H1 (cell line): ENCODE results near the gene ARRB1. TPM values are rescaled to one million over a fixed set of nuclear protein-coding genes. Genes with fewer than 3 reads are reported as not detected.

Experiments
- CTCF ChIA-PET: fragments of 300-600 bp; sonication (Branson Sonifier 250); formaldehyde crosslinking; loops from one replicate; lab custom pipeline; 2021; ENCODE audit not compliant: partially characterized antibody; lab: Charles Lee
- POLR2A ChIA-PET: fragments of 300-600 bp; sonication (Branson Sonifier 250); formaldehyde crosslinking; loops from one replicate; lab custom pipeline; 2021; ENCODE audit warnings: inconsistent platforms; ENCODE audit not compliant: partially characterized antibody; lab: Charles Lee
- DNase-seq, 2 experiments: peaks; one replicate each; pipeline versions ENCODE4 v3.0.0 to v3.0.0-alpha.2; 2010 to 2022; ENCODE audit warnings: low spot score in 2 of 2, low read depth in 1 of 2, mixed read lengths in 1 of 2
- FAIRE-seq: peaks from 2 replicates; lab custom pipeline; 2011; peaks lifted over from hg19 to GRCh38; lab: Jason Lieb, UNC
- H2AFZ ChIP-seq: 2 replicates; pipeline ENCODE4 v1.8.1; 2012; ENCODE audit warnings: low read length, inconsistent platforms
- H2AK5ac ChIP-seq: 2 replicates; pipeline ENCODE4 v1.6.1; 2013; ENCODE audit warnings: low read depth, low read length
- H2BK120ac ChIP-seq: replicated peaks from 2 replicates; pipeline ENCODE3; 2013; ENCODE audit warnings: low read depth, low read length, inconsistent platforms
- H2BK12ac ChIP-seq: 2 replicates; pipeline ENCODE4 v1.6.1; 2013; ENCODE audit warnings: low read depth, low read length
- H2BK15ac ChIP-seq: 2 replicates; pipeline ENCODE4 v1.6.1; 2013; ENCODE audit warnings: low read length
- H2BK20ac ChIP-seq: 2 replicates; pipeline ENCODE4 v1.6.1; 2013; ENCODE audit warnings: low read length
- H2BK5ac ChIP-seq: 2 replicates; pipeline ENCODE4 v1.6.1; 2013; ENCODE audit warnings: low read depth, low read length
- H3K14ac ChIP-seq: 2 replicates; pipeline ENCODE4 v1.6.1; 2013; ENCODE audit warnings: inconsistent platforms; ENCODE audit not compliant: insufficient read length
- H3K18ac ChIP-seq: 2 replicates; pipeline ENCODE4 v1.6.1; 2013; ENCODE audit warnings: low read length; ENCODE audit errors: extremely low read depth
- H3K23ac ChIP-seq: 2 replicates; pipeline ENCODE4 v1.6.1; 2013; ENCODE audit warnings: inconsistent platforms; ENCODE audit not compliant: insufficient read length
- H3K23me2 ChIP-seq: 2 replicates; pipeline ENCODE4 v1.6.1; 2013; ENCODE audit warnings: low read depth, low read length
- H3K27ac ChIP-seq: 2 replicates; pipeline ENCODE4 v1.6.1; 2011; ENCODE audit warnings: low read depth, low read length, inconsistent platforms
- H3K27me3 ChIP-seq, 4 experiments: replicated peaks in 1 of 4; 1 replicate in 1 of 4; 2 replicates in 3 of 4; pipeline versions ENCODE4 v1.6.1 to v1.8.1; 2011 to 2013; ENCODE audit warnings: low read length in 3 of 4, mild to moderate bottlenecking in 3 of 4, inconsistent platforms in 2 of 4, mixed read lengths in 2 of 4, moderate library complexity in 1 of 4; ENCODE audit not compliant: control insufficient read depth in 3 of 4, insufficient read depth in 3 of 4; ENCODE audit errors: extremely low read depth in 1 of 4
- H3K36me3 ChIP-seq, 4 experiments: 2 replicates each; pipeline versions ENCODE4 v1.6.1 to v1.8.1; 2011 to 2013; ENCODE audit warnings: mild to moderate bottlenecking in 4 of 4, low read length in 3 of 4, moderate library complexity in 2 of 4, control low read depth in 1 of 4, inconsistent platforms in 1 of 4; ENCODE audit not compliant: insufficient read depth in 4 of 4, control insufficient read depth in 2 of 4
- H3K4ac ChIP-seq: replicated peaks from 2 replicates; pipeline ENCODE3; 2013; ENCODE audit warnings: low read length, low read depth, mixed read lengths, inconsistent platforms; ENCODE audit not compliant: insufficient read length
- H3K4me1 ChIP-seq, 4 experiments: replicated peaks in 1 of 4; 1 replicate in 1 of 4; 2 replicates in 3 of 4; pipeline versions ENCODE4 v1.6.1 to v1.8.1; 2011 to 2013; ENCODE audit warnings: low read length in 3 of 4, inconsistent platforms in 2 of 4, mixed read lengths in 1 of 4; ENCODE audit not compliant: insufficient read depth in 4 of 4, control insufficient read depth in 3 of 4
- H3K4me2 ChIP-seq, 2 experiments: 2 replicates each; pipeline versions ENCODE4 v1.6.1 to v1.8.1; 2011 to 2013; ENCODE audit warnings: low read depth in 2 of 2, low read length in 2 of 2, control low read depth in 1 of 2, inconsistent platforms in 1 of 2, mild to moderate bottlenecking in 1 of 2; ENCODE audit not compliant: insufficient read depth in 1 of 2
- H3K4me3 ChIP-seq, 4 experiments: fragments of 200-600, 300-600 bp in 1 of 4; sonication (generic), shearing (Covaris generic), sonication (Bioruptor Twin) in 1 of 4; 2 replicates each; pipeline versions ENCODE4 v1.5.1 to v1.8.1; 2011 to 2016; ENCODE audit warnings: low read length in 4 of 4, low read depth in 3 of 4, control low read depth in 2 of 4, inconsistent platforms in 2 of 4, mild to moderate bottlenecking in 2 of 4, mixed read lengths in 1 of 4, moderate library complexity in 1 of 4; ENCODE audit not compliant: insufficient read depth in 2 of 4; ENCODE audit errors: extremely low read depth in 1 of 4
- H3K56ac ChIP-seq: replicated peaks from 2 replicates; pipeline ENCODE3; 2013; ENCODE audit warnings: low read depth, mild to moderate bottlenecking, mixed read lengths, low read length, inconsistent platforms; ENCODE audit not compliant: insufficient read length
- H3K79me1 ChIP-seq: 2 replicates; pipeline ENCODE4 v1.6.1; 2013; ENCODE audit warnings: low read depth, low read length, control low read depth
- H3K79me2 ChIP-seq, 2 experiments: 2 replicates each; pipeline versions ENCODE4 v1.6.1 to v1.8.1; 2012 to 2013; ENCODE audit warnings: low read length in 2 of 2, mild to moderate bottlenecking in 2 of 2, inconsistent platforms in 1 of 2; ENCODE audit not compliant: insufficient read depth in 2 of 2, control insufficient read depth in 1 of 2
- H3K9ac ChIP-seq, 4 experiments: replicated peaks in 1 of 4; 1 replicate in 1 of 4; 2 replicates in 3 of 4; pipeline versions ENCODE4 v1.6.1 to v1.8.1; 2011 to 2013; ENCODE audit warnings: low read depth in 3 of 4, low read length in 3 of 4, control low read depth in 2 of 4, mild to moderate bottlenecking in 2 of 4, moderate library complexity in 2 of 4, inconsistent platforms in 1 of 4; ENCODE audit errors: extremely low read depth in 1 of 4
- H3K9me3 ChIP-seq, 2 experiments: 2 replicates each; pipeline versions ENCODE4 v1.6.1 to v1.8.1; 2012 to 2013; ENCODE audit warnings: mild to moderate bottlenecking in 2 of 2, moderate library complexity in 2 of 2, control low read depth in 1 of 2, inconsistent platforms in 1 of 2, low read depth in 1 of 2, low read length in 1 of 2, mixed read lengths in 1 of 2; ENCODE audit not compliant: insufficient read depth in 2 of 2
- H4K20me1 ChIP-seq, 2 experiments: replicated peaks in 1 of 2; 2 replicates each; pipeline versions ENCODE3 to v1.8.1; 2011 to 2013; ENCODE audit warnings: inconsistent platforms in 2 of 2, low read length in 2 of 2, mild to moderate bottlenecking in 1 of 2; ENCODE audit not compliant: insufficient read depth in 2 of 2, control insufficient read depth in 1 of 2
- H4K5ac ChIP-seq: 2 replicates; pipeline ENCODE4 v1.6.1; 2013; ENCODE audit warnings: low read length, low read depth, mixed read lengths, inconsistent platforms; ENCODE audit not compliant: insufficient read length
- H4K8ac ChIP-seq: 2 replicates; pipeline ENCODE4 v1.8.0; 2013; ENCODE audit warnings: mild to moderate bottlenecking, moderate library complexity, low read length, inconsistent platforms; ENCODE audit not compliant: insufficient read depth; ENCODE audit errors: extremely low read depth
- H4K91ac ChIP-seq: replicated peaks from 2 replicates; pipeline ENCODE3; 2013; ENCODE audit warnings: low read length, mixed read lengths, inconsistent platforms; ENCODE audit not compliant: insufficient read length
- CBX8 ChIP-seq: fragments of 300-800, 300-1000 bp; sonication (generic); IDR thresholded peaks from 2 replicates; pipeline ENCODE4 v1.7.1; 2016; ENCODE audit warnings: low read depth, low read length, borderline replicate concordance
- GABPA ChIP-seq: IDR thresholded peaks from 2 replicates; pipeline ENCODE4 v1.6.1; 2011; ENCODE audit warnings: mild to moderate bottlenecking, low read length, moderate library complexity, borderline replicate concordance; ENCODE audit not compliant: insufficient read depth
- KDM5A ChIP-seq: fragments of 200-600 bp; IDR thresholded peaks from 2 replicates; pipeline ENCODE4 v1.7.1; 2012; ENCODE audit warnings: mild to moderate bottlenecking, low read length, inconsistent platforms, mixed read lengths
- NRF1 ChIP-seq: IDR thresholded peaks from 2 replicates; pipeline ENCODE4 v1.6.1; 2011; ENCODE audit warnings: mild to moderate bottlenecking, low read depth, low read length, improper control_type of control experiment
- SIRT6 ChIP-seq: IDR thresholded peaks from one replicate; pipeline ENCODE4 v1.7.1; 2012; ENCODE audit warnings: low read length, inconsistent platforms
- WGBS, 2 experiments: shearing (Covaris generic) in 1 of 2; methylation state at CpG; one replicate each; pipeline versions ENCODE4 v1.1.6 to v1.1.7; 2013 to 2015; ENCODE audit warnings: low lambda C conversion rate in 2 of 2, mixed read lengths in 2 of 2, inconsistent platforms in 1 of 2, low coverage in 1 of 2, missing lambda C conversion rate in 1 of 2; ENCODE audit not compliant: insufficient replicate concordance in 2 of 2, insufficient coverage in 1 of 2, insufficient read length in 1 of 2; ENCODE audit errors: extremely low coverage in 1 of 2, missing lambda C conversion rate in 1 of 2; 5-methylcytosine and 5-hydroxymethylcytosine counted together
- polyA plus RNA-seq, 7 experiments: library from polyadenylated mRNA; depleted of rRNA in 3 of 7; stranded (reverse) in 5 of 7; unstranded in 2 of 7; fragments of >200 nt in 5 of 7; fragments of 200-250 nt in 2 of 7; gene quantifications; 1 replicate in 5 of 7; 2 replicates in 1 of 7; 4 replicates in 1 of 7; pipeline versions ENCODE4 v1.2.1 to v1.2.3, GENCODE V29; 2011 to 2013; ENCODE audit warnings: missing spikeins in 2 of 7, mixed read lengths in 2 of 7
- total RNA-seq: library from RNA; stranded (reverse); fragmentation: NEBNext Ultra II Directional; extraction: Animal tissue kit (Norgen Biotek cat#: 25700); gene quantifications from 2 replicates; pipeline ENCODE4 v1.2.1, GENCODE V29; 2021
- TF ChIP-seq, protein P1 (sequence below): IDR thresholded peaks from 2 replicates; pipeline ENCODE4 v1.6.1; 2011; ENCODE audit warnings: low read length, improper control_type of control experiment

The ARRB1 gene
- total and polyA plus RNA-seq, 2 of the 8 experiments (the other 6 are each of a cell fraction or from before 2014, with no cell fraction given): 9.4 to 31.8 TPM

DNA sequence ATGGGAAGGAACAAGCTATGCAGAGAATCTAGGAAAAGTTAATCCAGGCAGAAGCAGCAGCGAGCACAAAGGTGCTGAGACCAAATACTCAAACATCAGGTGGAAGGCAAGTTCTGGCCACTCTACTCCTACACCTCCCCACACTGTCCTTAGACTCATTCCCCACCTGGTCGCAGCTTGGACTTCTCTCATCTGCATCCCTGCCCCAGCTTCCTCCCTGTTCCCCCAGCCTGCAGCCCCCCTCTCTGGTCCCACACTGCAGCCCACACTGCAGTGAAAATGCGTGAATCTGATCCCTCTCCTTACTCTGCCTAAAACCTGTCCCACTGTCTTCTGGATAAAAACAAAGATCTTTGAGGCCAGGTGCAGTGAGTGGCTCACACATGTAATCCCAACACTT is 101.8 kb downstream of the ARRB1 start:
- no peak overlapping the region for H2BK20ac ChIP-seq
- no peaks in the 10 kb centered on the region for H3K4me1 ChIP-seq
- H4K91ac ChIP-seq: no peak overlapping the region
- no peak overlapping the region for H3K23ac ChIP-seq
- WGBS, 2 experiments: 79% methylated on average over 3 of the region's 3 CpGs; no CpG with 5 or more reads in 1 of the 2 experiments
- CTCF ChIA-PET: interaction anchor here (0.6 to 34.9 kb wide), 24 partner anchors 14 to 1238 kb away, joined by 3 to 952 read pairs (median 4); partner anchors contain the start of genes SLCO2B1 and TPBGL
- H2BK120ac ChIP-seq: no peak overlapping the region
- H3K4me3 ChIP-seq: no peak overlapping the region
- no peak overlapping the region for H3K18ac ChIP-seq
- no peaks in the 10 kb centered on the region for H4K20me1 ChIP-seq
- H2BK12ac ChIP-seq: 0 out of 2 replicates have a peak overlapping the region, but pooled peaks have one; percentile 20
- no peaks in the 10 kb centered on the region for H3K23me2 ChIP-seq
- TF ChIP-seq, protein P1, sequence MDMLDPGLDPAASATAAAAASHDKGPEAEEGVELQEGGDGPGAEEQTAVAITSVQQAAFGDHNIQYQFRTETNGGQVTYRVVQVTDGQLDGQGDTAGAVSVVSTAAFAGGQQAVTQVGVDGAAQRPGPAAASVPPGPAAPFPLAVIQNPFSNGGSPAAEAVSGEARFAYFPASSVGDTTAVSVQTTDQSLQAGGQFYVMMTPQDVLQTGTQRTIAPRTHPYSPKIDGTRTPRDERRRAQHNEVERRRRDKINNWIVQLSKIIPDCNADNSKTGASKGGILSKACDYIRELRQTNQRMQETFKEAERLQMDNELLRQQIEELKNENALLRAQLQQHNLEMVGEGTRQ: no peak
- TF ChIP-seq GABPA (no peak), SIRT6 (no peak), NRF1 (no peak), CBX8 (no peak), KDM5A (no peak)
- H2BK15ac ChIP-seq: no peak overlapping the region
- no peak overlapping the region for H2BK5ac ChIP-seq
- no peak overlapping the region for H3K27ac ChIP-seq
- H3K4ac ChIP-seq: no peak overlapping the region
- H3K79me1 ChIP-seq: no peaks in the 10 kb centered on the region
- H3K4me2 ChIP-seq: no peak overlapping the region
- H4K8ac ChIP-seq: no peak overlapping the region
- no peak overlapping the region for H4K5ac ChIP-seq
- no peak overlapping the region for H2AK5ac ChIP-seq
- no peaks in the 10 kb centered on the region for H3K79me2 ChIP-seq
- no peaks in the 10 kb centered on the region for H3K36me3 ChIP-seq
- no peak overlapping the region for H3K14ac ChIP-seq
- no peak overlapping the region for H3K56ac ChIP-seq
- FAIRE-seq: no peak
- no peak overlapping the region for H2AFZ ChIP-seq
- POLR2A ChIA-PET: interaction anchor here (0.8 kb wide), 1 partner anchor 12 kb away, joined by 4 read pairs; no protein-coding TSS in a partner anchor
- H3K27me3 ChIP-seq: no peaks in the 10 kb centered on the region
- 0 out of 4 replicates have a peak, but pooled peaks cover 6% of the 10 kb centered on the region in 2 experiments for H3K9me3 ChIP-seq
- no peak for DNase-seq
- H3K9ac ChIP-seq: no peak overlapping the region
